ENCODE measurements around the gene ROBO3. TPM values are rescaled to one million over a fixed set of nuclear protein-coding genes. Genes with fewer than 3 reads are reported as not detected.
A peak's percentile ranks its signal among the peaks of the same experiment; 100 is the strongest.

ROBO3 gene
- total RNA-seq, 1 donor from 2014 or later = 10.8 TPM

DNA sequence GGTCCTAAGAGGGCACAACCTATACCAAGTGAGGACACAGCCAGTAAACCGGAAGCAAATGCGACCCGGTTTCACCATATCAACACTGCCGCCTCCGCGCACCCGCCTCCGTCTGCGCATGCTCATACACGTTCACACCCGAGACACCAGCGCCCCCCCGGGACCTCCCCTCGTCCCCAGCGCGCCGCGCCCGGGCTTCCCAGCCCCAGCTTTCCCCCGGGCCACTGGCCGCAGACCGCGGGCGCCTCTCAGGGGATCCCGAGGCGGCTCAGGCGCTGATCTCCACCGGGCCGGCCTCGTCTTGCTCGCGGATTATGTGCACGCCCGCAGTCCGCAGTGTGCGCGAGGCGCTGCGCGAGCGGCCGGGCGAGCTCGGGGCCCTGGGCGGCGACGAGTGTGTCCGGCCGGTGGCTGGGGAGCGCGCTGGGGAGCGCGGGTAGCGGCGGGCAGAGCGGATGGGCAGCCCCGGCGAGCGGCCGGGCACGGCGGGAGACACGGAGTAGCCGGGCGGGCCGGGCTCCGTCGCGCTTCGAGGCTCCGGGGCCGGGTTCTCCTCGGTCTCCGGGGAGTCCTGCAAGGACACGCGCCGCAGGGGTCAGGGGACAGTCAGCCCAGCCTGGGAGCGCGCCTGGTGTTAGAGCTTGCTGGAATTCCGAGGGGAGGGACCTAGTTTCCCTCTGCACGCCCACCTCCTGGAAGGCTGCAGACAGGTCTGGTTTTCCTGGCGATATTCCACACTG, 55.8 kb downstream of the ROBO3 start:
- peak; percentile 91 for DNase-seq

DNA sequence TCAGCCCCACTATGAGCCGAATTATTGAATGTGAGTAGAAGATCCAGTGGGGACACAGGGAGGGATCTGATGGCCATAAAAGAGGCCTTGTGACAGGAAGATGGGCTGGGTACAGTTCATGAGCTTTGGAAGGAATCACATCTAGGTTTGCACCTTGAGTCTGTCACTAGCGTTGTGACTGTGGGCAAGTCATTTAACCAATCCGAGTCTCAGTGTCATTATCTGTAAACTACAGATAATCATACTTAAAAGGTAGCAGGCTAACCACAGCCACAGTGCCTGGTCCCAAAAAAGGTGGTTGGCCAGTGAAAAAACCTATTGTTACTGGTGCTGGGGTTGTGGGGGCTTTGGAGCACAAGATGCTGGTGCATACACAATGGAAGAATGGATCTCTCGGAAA, 57.6 kb downstream of the ROBO3 start:
- no peak for DNase-seq

GRCh38 chr11:124923296-124923695, 58.1 kb downstream of the ROBO3 start:
- DNase-seq = no peak

- no peak for DNase-seq
These were observed 63.9 kb downstream of the ROBO3 start for GRCh38 chr11:124928942-124929665.

- DNase-seq = no peak
These were observed 65.6 kb downstream of the ROBO3 start for GRCh38 chr11:124930799-124931198.

Other genes with a start within 250 kb of the ROBO3 start
- 24.0 TPM for gene TBRG1, start 242.6 kb upstream of the ROBO3 start, total RNA-seq
- 7.2 TPM for gene SIAE, start 191.7 kb upstream of the ROBO3 start, total RNA-seq
- gene SPA17, start 191.5 kb upstream of the ROBO3 start, total RNA-seq = 4.5 TPM
- 2.9 TPM for gene NRGN, start 125.5 kb upstream of the ROBO3 start, total RNA-seq
- gene VSIG2, start 113.2 kb upstream of the ROBO3 start, total RNA-seq = not detected
- 24.0 TPM for gene ESAM, start 103.1 kb upstream of the ROBO3 start, total RNA-seq
- 21.7 TPM for gene MSANTD2, start 65.0 kb upstream of the ROBO3 start, total RNA-seq
- gene ROBO4, start 32.4 kb downstream of the ROBO3 start, total RNA-seq = 23.3 TPM
- not detected for gene HEPN1, start 53.8 kb downstream of the ROBO3 start, total RNA-seq
- gene HEPACAM, start 70.6 kb downstream of the ROBO3 start, total RNA-seq = 0.21 TPM
- 7.4 TPM for gene CCDC15, start 88.8 kb downstream of the ROBO3 start, total RNA-seq
- 3.9 TPM for gene SLC37A2, start 197.9 kb downstream of the ROBO3 start, total RNA-seq
- 26.6 TPM for gene TMEM218, start 246.2 kb downstream of the ROBO3 start, total RNA-seq